A549 (cell line): ENCODE data around the gene MEAF6.
A peak's percentile ranks its signal among the peaks of the same experiment; 100 is the strongest.

ENCODE experiments used
- EP300 ChIP-seq, 2 experiments: fragments of >200 bp; sonication (Bioruptor Twin); formaldehyde crosslinking; IDR thresholded peaks; 2 replicates in 1 of 2; 3 replicates in 1 of 2; pipeline ENCODE4 v1.6.1; 2016 to 2017
- FOSL2 ChIP-seq, 2 experiments: fragments of 450-650 bp in 1 of 2; fragments of >200 bp in 1 of 2; sonication (Bioruptor Twin) in 1 of 2; formaldehyde crosslinking; IDR thresholded peaks; 2 replicates each; pipeline versions ENCODE4 v1.5.0 to v1.6.1; 2016 to 2020; ENCODE audit warnings: mild to moderate bottlenecking in 1 of 2, moderate library complexity in 1 of 2
- KDM1A ChIP-seq: fragments of 200-600 bp; sonication (generic); IDR thresholded peaks from 2 replicates; pipeline ENCODE4 v1.6.1; 2016; ENCODE audit warnings: low read depth, mild to moderate bottlenecking
- POLR2A ChIP-seq: IDR thresholded peaks from 2 replicates; pipeline ENCODE4 v1.6.1; 2012; ENCODE audit warnings: mild to moderate bottlenecking, low read length
- RAD21 ChIP-seq, 2 experiments: fragments of >200 bp in 1 of 2; sonication (Bioruptor Twin) in 1 of 2; formaldehyde crosslinking in 1 of 2; IDR thresholded peaks in 1 of 2; conservative IDR thresholded peaks in 1 of 2; 2 replicates in 1 of 2; 3 replicates in 1 of 2; pipeline ENCODE4 v1.6.1; 2012 to 2018; ENCODE audit warnings: inconsistent platforms in 1 of 2
- RCOR1 ChIP-seq: fragments of 150-350 bp; IDR thresholded peaks from 2 replicates; pipeline ENCODE4 v1.6.1; 2014; ENCODE audit warnings: antibody characterized with exemption, low read length, low read depth
- RNF2 ChIP-seq: fragments of 200-600 bp; sonication (generic); IDR thresholded peaks from 2 replicates; pipeline ENCODE4 v1.6.1; 2016; ENCODE audit warnings: low read depth, mild to moderate bottlenecking, antibody characterized with exemption, moderate library complexity, borderline replicate concordance
- SMC3 ChIP-seq: fragments of >200 bp; sonication (Bioruptor Twin); formaldehyde crosslinking; IDR thresholded peaks from 3 replicates; pipeline ENCODE4 v1.6.1; 2018; ENCODE audit warnings: inconsistent platforms
- TF ChIP-seq, protein P1 (sequence below): fragments of >200 bp; sonication (Bioruptor Twin); formaldehyde crosslinking; IDR thresholded peaks from 3 replicates; pipeline ENCODE4 v1.5.1; 2016
- TF ChIP-seq, protein P2 (sequence below): IDR thresholded peaks from 2 replicates; pipeline ENCODE4 v1.6.1; 2012
- TF ChIP-seq, protein P3 (sequence below): fragments of 200-600 bp; sonication (generic); IDR thresholded peaks from 2 replicates; pipeline ENCODE4 v1.6.1; 2016; ENCODE audit warnings: antibody characterized with exemption, mild to moderate bottlenecking, moderate library complexity
- TF ChIP-seq, protein P4 (sequence below): fragments of 450-650 bp; IDR thresholded peaks from 2 replicates; pipeline ENCODE4 v1.6.1; 2014; ENCODE audit warnings: antibody characterized with exemption
- TF ChIP-seq, protein P5 (sequence below): IDR thresholded peaks from 2 replicates; pipeline ENCODE4 v1.6.1; 2012; ENCODE audit warnings: low read depth, borderline replicate concordance
- TF ChIP-seq, protein P6 (sequence below): fragments of 150-350 bp; IDR thresholded peaks from 2 replicates; pipeline ENCODE4 v1.6.1; 2014; ENCODE audit warnings: low read depth, mild to moderate bottlenecking, low read length

DNA sequence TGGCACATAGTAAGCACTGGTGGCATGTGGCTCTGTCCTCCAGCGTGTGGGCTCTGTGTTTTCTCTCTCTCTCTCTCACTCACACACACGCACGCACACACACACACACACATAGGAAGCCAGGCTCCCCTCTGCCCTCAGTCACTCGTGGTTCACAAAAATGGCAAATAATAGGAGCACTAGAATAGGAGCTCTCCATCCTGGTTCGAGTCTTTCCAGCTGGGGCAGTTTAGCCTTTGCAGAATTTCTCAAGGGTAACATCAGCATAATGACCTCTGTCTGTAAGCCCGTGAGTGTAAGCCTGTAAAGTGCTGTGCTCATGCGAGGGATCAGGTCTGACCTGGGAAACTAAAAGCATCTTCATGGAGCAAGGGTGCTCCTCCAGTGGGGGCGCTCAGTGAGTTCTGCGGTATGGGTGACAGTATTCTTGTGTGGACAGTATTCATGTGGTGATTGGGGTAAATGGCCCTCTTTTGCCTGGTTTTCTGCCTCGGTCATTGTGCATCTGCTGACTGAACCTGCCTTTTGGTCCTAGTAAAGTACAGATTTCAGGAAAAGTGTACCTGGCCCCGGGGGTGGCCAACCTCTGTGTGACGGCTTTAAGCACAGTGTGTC, 41.0 kb downstream of the MEAF6 start:
- TF ChIP-seq, protein P1, sequence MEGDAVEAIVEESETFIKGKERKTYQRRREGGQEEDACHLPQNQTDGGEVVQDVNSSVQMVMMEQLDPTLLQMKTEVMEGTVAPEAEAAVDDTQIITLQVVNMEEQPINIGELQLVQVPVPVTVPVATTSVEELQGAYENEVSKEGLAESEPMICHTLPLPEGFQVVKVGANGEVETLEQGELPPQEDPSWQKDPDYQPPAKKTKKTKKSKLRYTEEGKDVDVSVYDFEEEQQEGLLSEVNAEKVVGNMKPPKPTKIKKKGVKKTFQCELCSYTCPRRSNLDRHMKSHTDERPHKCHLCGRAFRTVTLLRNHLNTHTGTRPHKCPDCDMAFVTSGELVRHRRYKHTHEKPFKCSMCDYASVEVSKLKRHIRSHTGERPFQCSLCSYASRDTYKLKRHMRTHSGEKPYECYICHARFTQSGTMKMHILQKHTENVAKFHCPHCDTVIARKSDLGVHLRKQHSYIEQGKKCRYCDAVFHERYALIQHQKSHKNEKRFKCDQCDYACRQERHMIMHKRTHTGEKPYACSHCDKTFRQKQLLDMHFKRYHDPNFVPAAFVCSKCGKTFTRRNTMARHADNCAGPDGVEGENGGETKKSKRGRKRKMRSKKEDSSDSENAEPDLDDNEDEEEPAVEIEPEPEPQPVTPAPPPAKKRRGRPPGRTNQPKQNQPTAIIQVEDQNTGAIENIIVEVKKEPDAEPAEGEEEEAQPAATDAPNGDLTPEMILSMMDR = peak; percentile 22; the same call in 2 of the 3 replicates
- TF ChIP-seq KDM1A (no peak), EP300 (IDR thresholded peaks at IDR 0.05) (no peak), FOSL2 (IDR thresholded peaks at IDR 0.05) (no peak), FOSL2 (CRISPR knock-in tag; IDR thresholded peaks at IDR 0.05) (no peak), RNF2 (no peak), POLR2A (no peak), RAD21 (conservative IDR thresholded peaks at IDR 0.05 in 1 of 2, IDR thresholded peaks at IDR 0.05 in 1 of 2) (0 out of 5 replicates have a peak, but pooled peaks of 1 of the 2 experiments have one; percentile 6), RCOR1 (no peak), SMC3 (no peak)
- TF ChIP-seq, protein P2, sequence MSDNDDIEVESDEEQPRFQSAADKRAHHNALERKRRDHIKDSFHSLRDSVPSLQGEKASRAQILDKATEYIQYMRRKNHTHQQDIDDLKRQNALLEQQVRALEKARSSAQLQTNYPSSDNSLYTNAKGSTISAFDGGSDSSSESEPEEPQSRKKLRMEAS = peak; percentile 27; the same call in 1 of the 2 replicates
- TF ChIP-seq, protein P3, sequence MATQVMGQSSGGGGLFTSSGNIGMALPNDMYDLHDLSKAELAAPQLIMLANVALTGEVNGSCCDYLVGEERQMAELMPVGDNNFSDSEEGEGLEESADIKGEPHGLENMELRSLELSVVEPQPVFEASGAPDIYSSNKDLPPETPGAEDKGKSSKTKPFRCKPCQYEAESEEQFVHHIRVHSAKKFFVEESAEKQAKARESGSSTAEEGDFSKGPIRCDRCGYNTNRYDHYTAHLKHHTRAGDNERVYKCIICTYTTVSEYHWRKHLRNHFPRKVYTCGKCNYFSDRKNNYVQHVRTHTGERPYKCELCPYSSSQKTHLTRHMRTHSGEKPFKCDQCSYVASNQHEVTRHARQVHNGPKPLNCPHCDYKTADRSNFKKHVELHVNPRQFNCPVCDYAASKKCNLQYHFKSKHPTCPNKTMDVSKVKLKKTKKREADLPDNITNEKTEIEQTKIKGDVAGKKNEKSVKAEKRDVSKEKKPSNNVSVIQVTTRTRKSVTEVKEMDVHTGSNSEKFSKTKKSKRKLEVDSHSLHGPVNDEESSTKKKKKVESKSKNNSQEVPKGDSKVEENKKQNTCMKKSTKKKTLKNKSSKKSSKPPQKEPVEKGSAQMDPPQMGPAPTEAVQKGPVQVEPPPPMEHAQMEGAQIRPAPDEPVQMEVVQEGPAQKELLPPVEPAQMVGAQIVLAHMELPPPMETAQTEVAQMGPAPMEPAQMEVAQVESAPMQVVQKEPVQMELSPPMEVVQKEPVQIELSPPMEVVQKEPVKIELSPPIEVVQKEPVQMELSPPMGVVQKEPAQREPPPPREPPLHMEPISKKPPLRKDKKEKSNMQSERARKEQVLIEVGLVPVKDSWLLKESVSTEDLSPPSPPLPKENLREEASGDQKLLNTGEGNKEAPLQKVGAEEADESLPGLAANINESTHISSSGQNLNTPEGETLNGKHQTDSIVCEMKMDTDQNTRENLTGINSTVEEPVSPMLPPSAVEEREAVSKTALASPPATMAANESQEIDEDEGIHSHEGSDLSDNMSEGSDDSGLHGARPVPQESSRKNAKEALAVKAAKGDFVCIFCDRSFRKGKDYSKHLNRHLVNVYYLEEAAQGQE = no peak
- TF ChIP-seq, protein P4, sequence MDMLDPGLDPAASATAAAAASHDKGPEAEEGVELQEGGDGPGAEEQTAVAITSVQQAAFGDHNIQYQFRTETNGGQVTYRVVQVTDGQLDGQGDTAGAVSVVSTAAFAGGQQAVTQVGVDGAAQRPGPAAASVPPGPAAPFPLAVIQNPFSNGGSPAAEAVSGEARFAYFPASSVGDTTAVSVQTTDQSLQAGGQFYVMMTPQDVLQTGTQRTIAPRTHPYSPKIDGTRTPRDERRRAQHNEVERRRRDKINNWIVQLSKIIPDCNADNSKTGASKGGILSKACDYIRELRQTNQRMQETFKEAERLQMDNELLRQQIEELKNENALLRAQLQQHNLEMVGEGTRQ = no peak
- TF ChIP-seq, protein P5, sequence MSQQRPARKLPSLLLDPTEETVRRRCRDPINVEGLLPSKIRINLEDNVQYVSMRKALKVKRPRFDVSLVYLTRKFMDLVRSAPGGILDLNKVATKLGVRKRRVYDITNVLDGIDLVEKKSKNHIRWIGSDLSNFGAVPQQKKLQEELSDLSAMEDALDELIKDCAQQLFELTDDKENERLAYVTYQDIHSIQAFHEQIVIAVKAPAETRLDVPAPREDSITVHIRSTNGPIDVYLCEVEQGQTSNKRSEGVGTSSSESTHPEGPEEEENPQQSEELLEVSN = no peak
- TF ChIP-seq, protein P6, sequence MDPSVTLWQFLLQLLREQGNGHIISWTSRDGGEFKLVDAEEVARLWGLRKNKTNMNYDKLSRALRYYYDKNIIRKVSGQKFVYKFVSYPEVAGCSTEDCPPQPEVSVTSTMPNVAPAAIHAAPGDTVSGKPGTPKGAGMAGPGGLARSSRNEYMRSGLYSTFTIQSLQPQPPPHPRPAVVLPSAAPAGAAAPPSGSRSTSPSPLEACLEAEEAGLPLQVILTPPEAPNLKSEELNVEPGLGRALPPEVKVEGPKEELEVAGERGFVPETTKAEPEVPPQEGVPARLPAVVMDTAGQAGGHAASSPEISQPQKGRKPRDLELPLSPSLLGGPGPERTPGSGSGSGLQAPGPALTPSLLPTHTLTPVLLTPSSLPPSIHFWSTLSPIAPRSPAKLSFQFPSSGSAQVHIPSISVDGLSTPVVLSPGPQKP = no peak
